Stimulated activated CD4-positive, alpha-beta T cell treated with anti-CD3 and anti-CD28 coated beads, TNF-alpha, amount 100 ng/mL, for 4 hours (primary cell): ENCODE data around the gene NPIPB12.
"Not testable (repeated sequence)": the region's sequence is repeated elsewhere in the genome, so short reads cannot be mapped to it uniquely, and the experiment has no call there.

Experiments
- DNase-seq, 3 experiments: peaks; one replicate each; pipeline ENCODE4 v3.0.0-alpha.2; 2020; ENCODE audit warnings: low read depth in 3 of 3

The NPIPB12 gene

GRCh38 chr16:29506308-29506707 lies at the start of gene NPIPB12:
Gene NPIPB12, minus strand, starts transcription at chr16:29506408.
- DNase-seq, result not testable (repeated sequence)

GRCh38 chr16:29521520-29521919 lies 15.3 kb upstream of the NPIPB12 start:
- not testable (repeated sequence) for DNase-seq

- not testable (repeated sequence) for DNase-seq
Measured at GRCh38 chr16:29482276-29482675, 23.9 kb downstream of the NPIPB12 start.

GRCh38 chr16:29472065-29472464 lies 34.1 kb downstream of the NPIPB12 start:
- DNase-seq, result not testable (repeated sequence)

- DNase-seq, result peak in 2 of 3 experiments; percentile 3 to 7
Measured at GRCh38 chr16:29469660-29470059, 36.5 kb downstream of the NPIPB12 start.

- DNase-seq, result not testable (repeated sequence)
Measured at GRCh38 chr16:29467654-29468366, 38.4 kb downstream of the NPIPB12 start.

- not testable (repeated sequence) for DNase-seq
Measured at GRCh38 chr16:29466904-29467303, 39.3 kb downstream of the NPIPB12 start.

GRCh38 chr16:29465985-29466824 lies 40.0 kb downstream of the NPIPB12 start:
- DNase-seq, result not testable (repeated sequence)

- not testable (repeated sequence) for DNase-seq
Measured at GRCh38 chr16:29460647-29461030, 45.6 kb downstream of the NPIPB12 start.

- DNase-seq, result not testable (repeated sequence)
Measured at GRCh38 chr16:29459706-29460646, 46.2 kb downstream of the NPIPB12 start, which contains the start of gene SULT1A4. Gene SULT1A4, plus strand, starts transcription at chr16:29459913. Its CDS starts 1,473 bp downstream, at chr16:29461386.

GRCh38 chr16:29457660-29458059 lies 48.5 kb downstream of the NPIPB12 start:
- DNase-seq, result not testable (repeated sequence)

- not testable (repeated sequence) for DNase-seq
Measured at GRCh38 chr16:29454828-29455227, 51.4 kb downstream of the NPIPB12 start.

- DNase-seq, result not testable (repeated sequence)
Measured at GRCh38 chr16:29454269-29454668, 51.9 kb downstream of the NPIPB12 start, which contains the start of the genes BOLA2 and SLX1B. Gene BOLA2, minus strand, starts transcription at chr16:29454351. Its CDS starts 98 bp downstream, at chr16:29454253. Gene SLX1B, plus strand, starts transcription at chr16:29454533.

- not testable (repeated sequence) for DNase-seq
Measured at GRCh38 chr16:29453754-29454153, 52.5 kb downstream of the NPIPB12 start.
